Hematopoietic multipotent progenitor cell treated with erythropoietin and hydrocortisone succinate and interleukin-3 and kit ligand, for 8 days (in vitro differentiated cells): ENCODE results near the gene MOB3A.
"Not testable (repeated sequence)": the region's sequence is repeated elsewhere in the genome, so short reads cannot be mapped to it uniquely, and the experiment has no call there.

ENCODE experiments used
- DNase-seq: peaks from one replicate; pipeline ENCODE4 v3.0.0-alpha.2; 2015

The MOB3A gene

DNA sequence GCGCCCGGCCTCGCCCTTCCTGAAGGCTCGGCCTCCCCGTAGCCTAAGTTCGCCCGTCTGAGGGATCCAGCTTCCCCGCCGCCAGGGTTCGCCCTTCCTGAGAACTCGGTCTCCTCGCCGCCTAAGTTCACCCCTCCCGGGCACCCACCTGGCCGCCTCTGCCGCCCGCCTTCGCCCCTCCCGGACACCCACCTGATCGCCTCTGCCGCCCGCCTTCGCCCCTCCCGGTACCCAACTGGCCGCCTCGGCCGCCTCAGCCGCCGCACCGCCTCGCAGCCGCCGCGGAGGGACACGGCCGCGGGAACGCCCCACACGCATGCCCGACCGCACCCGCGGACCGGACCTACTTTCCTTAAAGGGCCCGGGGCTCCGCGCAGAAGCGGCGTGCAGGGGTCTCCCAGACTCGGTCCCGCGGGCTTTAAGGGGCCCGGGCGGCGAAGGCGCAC lies at the start of gene MOB3A:
TSS of gene MOB3A (minus strand) at position 293 of the 446 bp plus-strand sequence. CDS start 17,766 bp downstream, outside the sequence.
- DNase-seq, result peak; percentile 91

DNA sequence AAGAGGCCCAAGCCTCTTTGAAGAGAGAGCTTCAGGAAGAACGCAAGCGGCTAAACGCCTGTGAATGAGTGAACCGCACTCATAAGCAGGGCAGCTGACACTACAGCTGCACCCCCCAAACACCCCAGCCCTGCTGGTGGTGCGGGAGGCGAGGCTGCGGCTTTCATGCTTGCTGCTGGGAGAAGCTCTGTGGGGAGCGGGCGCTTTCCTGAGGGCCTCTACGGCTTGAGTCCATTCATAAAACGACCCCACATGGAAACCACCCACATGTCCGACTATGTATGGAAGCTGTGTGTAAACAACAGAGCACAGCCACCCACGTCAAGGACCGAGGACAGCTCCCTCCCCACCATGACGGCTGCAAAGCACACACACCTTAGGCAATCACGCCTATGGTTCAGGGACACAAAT lies 49.7 kb upstream of the MOB3A start:
- DNase-seq, result no peak

GRCh38 chr19:2144190-2144589 lies 48.1 kb upstream of the MOB3A start:
- no peak for DNase-seq

DNA sequence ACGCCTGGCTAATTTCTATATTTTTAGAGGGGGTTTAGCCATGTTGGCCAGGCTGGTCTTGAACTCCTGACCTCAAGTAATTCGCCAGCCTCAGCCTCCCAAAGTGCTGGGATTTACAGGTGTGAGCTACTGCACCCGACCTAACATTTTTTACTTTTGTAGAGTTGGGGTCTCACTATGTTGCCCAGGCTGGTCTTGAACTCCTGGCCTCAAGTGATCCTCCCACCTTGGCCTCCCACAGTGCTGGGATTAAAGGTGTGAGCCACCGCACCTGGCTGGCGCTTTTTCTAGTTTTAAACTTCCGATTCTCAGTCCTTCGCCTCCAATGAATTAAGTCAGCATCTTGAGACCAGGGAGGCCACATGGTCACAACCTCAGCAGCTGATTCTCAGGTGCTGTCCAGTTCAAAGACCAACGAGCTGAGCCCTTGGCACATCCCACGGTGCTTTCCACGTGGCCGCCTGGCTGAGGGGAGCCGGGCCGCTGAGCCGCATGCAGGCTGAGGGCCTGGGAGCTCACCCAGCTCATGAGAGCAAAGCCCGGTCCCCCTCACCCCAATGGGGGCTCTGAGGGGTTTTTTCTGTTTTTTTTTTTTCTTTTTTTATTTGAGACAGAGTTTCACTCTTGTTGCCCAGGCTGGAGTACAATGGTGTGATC lies 46.2 kb upstream of the MOB3A start:
- DNase-seq, result no peak

DNA sequence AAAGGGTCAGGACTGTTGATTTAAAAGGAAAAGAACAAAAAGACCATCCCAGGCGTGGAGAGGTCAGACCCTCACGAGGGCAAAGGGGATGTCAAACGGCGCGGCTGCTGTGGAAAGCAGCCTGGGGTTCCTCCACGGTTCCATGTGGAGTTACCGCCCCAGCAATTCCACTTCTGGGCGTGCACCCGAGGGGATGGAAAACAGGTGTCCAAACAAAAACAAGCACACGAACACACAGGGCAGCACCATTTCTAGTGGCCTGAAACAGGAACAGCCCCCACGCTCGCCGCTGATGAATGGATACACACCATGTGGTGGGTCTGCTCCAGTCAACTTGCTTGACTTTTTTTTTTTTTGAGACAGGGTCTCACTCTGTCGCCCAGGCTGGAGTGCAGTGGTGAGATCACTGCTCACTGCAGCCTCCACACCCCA lies 44.0 kb upstream of the MOB3A start:
- DNase-seq, result no peak

- no peak for DNase-seq
Measured at GRCh38 chr19:2139385-2140137, 43.4 kb upstream of the MOB3A start.

- DNase-seq, result no peak
Measured at GRCh38 chr19:2138061-2138728, 42.1 kb upstream of the MOB3A start.

GRCh38 chr19:2136796-2137195 lies 40.7 kb upstream of the MOB3A start:
- DNase-seq, result no peak

- no peak for DNase-seq
Measured at GRCh38 chr19:2135474-2136402, 39.6 kb upstream of the MOB3A start.

- no peak for DNase-seq
Measured at GRCh38 chr19:2132731-2133490, 36.8 kb upstream of the MOB3A start.

GRCh38 chr19:2132191-2132590 lies 36.1 kb upstream of the MOB3A start:
- DNase-seq, result no peak

GRCh38 chr19:2131012-2131975 lies 35.2 kb upstream of the MOB3A start:
- not testable (repeated sequence) for DNase-seq

DNA sequence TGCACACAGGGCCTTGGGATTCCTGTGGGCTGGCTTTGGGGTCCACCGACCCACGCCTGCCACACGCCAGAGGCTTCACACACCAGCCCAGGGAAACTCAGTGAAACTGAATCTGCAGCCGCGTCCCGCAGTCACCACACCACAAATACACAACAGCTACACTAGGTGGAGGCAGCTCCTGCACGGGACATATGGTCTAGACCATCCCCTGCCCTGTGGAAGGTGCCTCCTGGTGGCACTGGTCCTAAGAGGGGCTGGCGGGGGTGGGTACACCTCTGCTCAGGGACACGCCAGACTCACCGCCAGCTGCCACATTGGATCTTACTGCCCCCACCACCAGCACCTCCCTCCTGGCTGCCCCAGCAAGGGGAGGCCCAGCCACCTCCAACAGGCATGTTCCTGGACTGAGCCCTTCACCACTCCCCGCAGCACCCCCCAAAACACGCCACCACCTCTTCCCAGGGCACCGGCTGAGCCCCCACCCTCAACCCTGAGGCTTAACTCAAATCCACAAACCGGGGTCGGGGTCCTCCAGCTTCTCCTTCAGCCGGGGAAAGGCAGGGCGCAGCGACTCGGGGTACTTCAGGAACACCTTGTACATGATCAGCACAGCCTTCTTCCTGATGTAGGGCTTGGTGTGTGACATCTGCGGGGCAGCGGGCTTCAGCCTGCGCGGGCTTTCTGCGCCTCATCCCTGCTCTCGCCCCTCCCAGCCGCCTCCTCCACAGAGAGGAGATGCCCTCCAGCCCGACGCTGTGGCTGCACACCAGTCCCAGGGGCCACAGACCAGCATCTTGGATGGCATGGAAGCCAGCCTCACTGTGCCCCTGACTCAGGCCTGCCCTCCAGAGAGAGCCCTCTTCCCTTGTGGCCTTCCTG lies 34.0 kb upstream of the MOB3A start:
- no peak for DNase-seq

DNA sequence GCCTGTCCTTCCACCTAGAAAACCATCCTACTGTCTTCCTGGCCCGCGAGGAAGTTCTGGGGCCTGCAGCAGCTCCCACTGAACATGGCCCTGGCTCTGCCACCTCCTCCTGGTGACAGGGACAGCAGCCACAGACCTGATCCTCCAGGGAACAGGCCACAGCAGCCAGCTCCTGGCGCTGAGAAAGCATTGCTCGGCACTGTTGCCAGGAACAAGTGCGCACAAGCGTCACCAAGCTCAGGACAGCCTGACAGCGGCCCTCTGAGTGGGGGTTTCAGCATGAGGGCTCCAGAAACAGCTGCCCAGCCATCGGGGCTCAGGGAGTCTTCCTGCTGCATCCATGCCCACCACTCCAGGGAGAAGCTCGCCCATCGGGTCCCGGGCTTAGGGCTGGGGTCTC lies 33.4 kb upstream of the MOB3A start:
- no peak for DNase-seq

- no peak for DNase-seq
Measured at GRCh38 chr19:2129022-2129421, 32.9 kb upstream of the MOB3A start.

- not testable (repeated sequence) for DNase-seq
Measured at GRCh38 chr19:2128252-2128651, 32.1 kb upstream of the MOB3A start.

- DNase-seq, result no peak
Measured at GRCh38 chr19:2127758-2128157, 31.6 kb upstream of the MOB3A start.

GRCh38 chr19:2126879-2127518 lies 30.9 kb upstream of the MOB3A start:
- DNase-seq, result no peak
